Type B pancreatic cell (in vitro differentiated cells): ENCODE measurements around the gene KCMF1. TPM values are rescaled to one million over a fixed set of nuclear protein-coding genes. Genes with fewer than 3 reads are reported as not detected.

Experiments used
- DNase-seq: peaks from one replicate; pipeline ENCODE4 v3.0.0; 2021; ENCODE audit warnings: mixed read lengths; ENCODE audit not compliant: unreplicated experiment; ENCODE audit errors: extremely low spot score
- H3K27ac Mint-ChIP-seq: 2 replicates; pipeline ENCODE4 v1.8.0; 2021; ENCODE audit warnings: mild to moderate bottlenecking, mixed read lengths
- H3K27me3 Mint-ChIP-seq: 2 replicates; pipeline ENCODE4 v1.8.0; 2021; ENCODE audit warnings: mixed read lengths
- H3K36me3 Mint-ChIP-seq: 2 replicates; pipeline ENCODE4 v1.8.0; 2021; ENCODE audit warnings: mixed read lengths
- H3K4me1 Mint-ChIP-seq: one replicate; pipeline ENCODE4 v1.8.0; 2021; ENCODE audit warnings: mixed read lengths; ENCODE audit not compliant: unreplicated experiment
- H3K4me3 Mint-ChIP-seq: 2 replicates; pipeline ENCODE4 v1.8.0; 2021; ENCODE audit warnings: mild to moderate bottlenecking, mixed read lengths
- H3K9me3 Mint-ChIP-seq: 2 replicates; pipeline ENCODE4 v1.8.0; 2021; ENCODE audit warnings: mixed read lengths
- total RNA-seq: library from RNA; stranded (reverse); gene quantifications from 2 replicates; pipeline ENCODE4 v1.2.1, GENCODE V29; 2021; ENCODE audit warnings: low replicate concordance
- TF ChIP-seq, protein P1 (sequence below): fragments of 200-600 bp; sonication (generic); conservative IDR thresholded peaks from 2 replicates; pipeline ENCODE4 v1.5.0; 2021; ENCODE audit warnings: antibody characterized with exemption, mild to moderate bottlenecking

KCMF1 gene
- total RNA-seq, 1 donor from 2014 or later, result 62.2 TPM

DNA sequence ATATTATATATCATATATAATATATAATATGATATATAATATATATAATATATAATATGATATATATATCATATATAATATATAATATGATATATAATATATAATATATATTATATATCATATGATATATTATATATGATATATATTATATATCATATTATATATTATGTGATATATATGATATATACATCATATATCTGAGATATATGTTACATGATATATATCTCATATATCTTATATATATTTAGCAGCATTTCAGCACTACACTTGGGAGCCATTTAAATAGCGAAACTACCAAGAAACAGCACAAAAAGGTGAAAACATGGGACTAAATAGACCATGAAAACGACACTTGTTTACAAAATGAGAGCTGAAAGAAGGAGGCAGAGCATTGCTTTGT lies 37.3 kb downstream of the KCMF1 start:
- no peak overlapping the region for H3K4me3 Mint-ChIP-seq
- DNase-seq, result no peak
- peaks cover 5% of the 10 kb centered on the region for H3K9me3 Mint-ChIP-seq
- H3K4me1 Mint-ChIP-seq, result peaks cover 11% of the 10 kb centered on the region
- no peaks in the 10 kb centered on the region for H3K27me3 Mint-ChIP-seq
- peaks cover 31% of the 10 kb centered on the region for H3K36me3 Mint-ChIP-seq
- no peak overlapping the region for H3K27ac Mint-ChIP-seq
- TF ChIP-seq, protein P1, sequence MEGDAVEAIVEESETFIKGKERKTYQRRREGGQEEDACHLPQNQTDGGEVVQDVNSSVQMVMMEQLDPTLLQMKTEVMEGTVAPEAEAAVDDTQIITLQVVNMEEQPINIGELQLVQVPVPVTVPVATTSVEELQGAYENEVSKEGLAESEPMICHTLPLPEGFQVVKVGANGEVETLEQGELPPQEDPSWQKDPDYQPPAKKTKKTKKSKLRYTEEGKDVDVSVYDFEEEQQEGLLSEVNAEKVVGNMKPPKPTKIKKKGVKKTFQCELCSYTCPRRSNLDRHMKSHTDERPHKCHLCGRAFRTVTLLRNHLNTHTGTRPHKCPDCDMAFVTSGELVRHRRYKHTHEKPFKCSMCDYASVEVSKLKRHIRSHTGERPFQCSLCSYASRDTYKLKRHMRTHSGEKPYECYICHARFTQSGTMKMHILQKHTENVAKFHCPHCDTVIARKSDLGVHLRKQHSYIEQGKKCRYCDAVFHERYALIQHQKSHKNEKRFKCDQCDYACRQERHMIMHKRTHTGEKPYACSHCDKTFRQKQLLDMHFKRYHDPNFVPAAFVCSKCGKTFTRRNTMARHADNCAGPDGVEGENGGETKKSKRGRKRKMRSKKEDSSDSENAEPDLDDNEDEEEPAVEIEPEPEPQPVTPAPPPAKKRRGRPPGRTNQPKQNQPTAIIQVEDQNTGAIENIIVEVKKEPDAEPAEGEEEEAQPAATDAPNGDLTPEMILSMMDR, result no peak

DNA sequence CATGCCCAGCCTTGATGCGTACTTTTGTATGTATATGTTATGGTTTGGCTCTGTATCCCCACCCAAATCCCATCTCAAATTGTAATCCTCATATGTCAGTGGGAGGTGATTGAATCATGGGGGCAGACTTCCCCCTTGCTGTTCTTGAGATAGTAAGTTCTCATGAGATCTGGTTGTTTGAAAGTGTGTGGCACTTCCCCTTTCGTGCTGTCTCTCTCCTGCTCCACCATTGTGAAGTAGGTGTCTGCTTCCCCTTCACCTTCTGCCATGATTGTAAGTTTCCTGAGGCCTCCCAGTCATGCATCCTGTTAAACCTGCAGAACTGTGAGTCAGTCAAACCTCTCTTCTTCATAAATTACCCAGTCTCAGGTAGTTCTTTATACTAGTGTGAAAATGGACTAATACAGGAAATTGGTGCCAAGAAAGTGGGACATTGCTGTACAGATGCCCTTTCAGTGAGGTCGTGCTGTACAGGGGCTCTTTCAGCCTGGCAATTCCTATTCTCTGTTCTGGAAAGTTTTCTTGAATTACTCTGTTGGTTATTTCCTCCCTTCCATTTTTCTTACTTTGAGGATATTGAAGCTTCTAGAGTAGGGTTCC lies 38.2 kb downstream of the KCMF1 start:
- TF ChIP-seq, protein P1, result no peak
- no peak overlapping the region for H3K4me3 Mint-ChIP-seq
- H3K4me1 Mint-ChIP-seq, result peaks cover 15% of the 10 kb centered on the region
- H3K27ac Mint-ChIP-seq, result no peak overlapping the region
- H3K36me3 Mint-ChIP-seq, result peaks cover 28% of the 10 kb centered on the region
- DNase-seq, result no peak
- H3K27me3 Mint-ChIP-seq, result no peaks in the 10 kb centered on the region
- peaks cover 5% of the 10 kb centered on the region for H3K9me3 Mint-ChIP-seq

DNA sequence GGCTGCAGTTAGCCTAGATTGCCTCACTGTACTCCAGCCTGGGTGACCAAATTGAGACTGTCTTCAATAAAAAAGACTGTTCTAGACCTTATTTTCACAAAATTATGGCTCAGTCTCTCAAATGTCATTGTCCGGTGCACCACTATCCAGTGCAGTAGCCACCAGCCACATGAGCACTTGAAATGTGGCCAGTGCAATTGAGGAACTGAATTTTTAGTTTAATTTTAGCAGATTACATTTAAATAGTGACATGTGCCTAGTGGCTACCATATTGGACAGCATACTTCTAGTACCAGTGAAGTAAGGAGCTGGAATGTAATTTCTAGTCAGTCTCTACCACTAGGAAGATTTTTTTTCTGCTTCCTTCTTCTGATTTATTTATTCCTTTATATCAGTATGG lies 39.4 kb downstream of the KCMF1 start:
- DNase-seq, result no peak

DNA sequence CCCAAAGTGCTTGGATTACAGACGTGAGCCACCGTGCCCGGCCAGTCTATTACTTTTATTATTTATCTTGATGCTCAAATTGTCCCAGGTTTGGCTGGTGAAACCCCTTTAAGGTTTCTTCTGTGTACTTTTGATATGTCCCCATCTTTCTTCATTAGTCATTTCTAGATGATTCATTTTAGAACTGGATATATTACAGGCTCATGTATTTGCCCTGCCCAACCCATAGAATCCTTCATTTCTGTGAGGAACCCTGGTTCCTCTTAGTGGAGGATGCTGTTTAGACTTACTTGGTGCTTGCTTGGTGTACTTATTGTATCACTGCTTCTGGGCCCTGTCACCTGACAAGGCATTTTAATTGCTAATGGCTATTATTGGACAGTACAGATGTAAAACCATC lies 40.1 kb downstream of the KCMF1 start:
- Mint-ChIP-seq H3K4me1 (peaks cover 25% of the 10 kb centered on the region), H3K9me3 (peaks cover 5% of the 10 kb centered on the region), H3K4me3 (no peak overlapping the region), H3K36me3 (peaks cover 23% of the 10 kb centered on the region), H3K27ac (no peak overlapping the region), H3K27me3 (no peaks in the 10 kb centered on the region)
- no peak for DNase-seq
- TF ChIP-seq, protein P1, result no peak

More for the DNA sequence above, 39.4 kb downstream of the KCMF1 start:
- Mint-ChIP-seq H3K4me3 (no peak overlapping the region), H3K9me3 (peaks cover 5% of the 10 kb centered on the region), H3K27ac (no peak overlapping the region), H3K4me1 (peaks cover 24% of the 10 kb centered on the region), H3K36me3 (peaks cover 28% of the 10 kb centered on the region), H3K27me3 (no peaks in the 10 kb centered on the region)
- TF ChIP-seq, protein P1, result no peak

DNA sequence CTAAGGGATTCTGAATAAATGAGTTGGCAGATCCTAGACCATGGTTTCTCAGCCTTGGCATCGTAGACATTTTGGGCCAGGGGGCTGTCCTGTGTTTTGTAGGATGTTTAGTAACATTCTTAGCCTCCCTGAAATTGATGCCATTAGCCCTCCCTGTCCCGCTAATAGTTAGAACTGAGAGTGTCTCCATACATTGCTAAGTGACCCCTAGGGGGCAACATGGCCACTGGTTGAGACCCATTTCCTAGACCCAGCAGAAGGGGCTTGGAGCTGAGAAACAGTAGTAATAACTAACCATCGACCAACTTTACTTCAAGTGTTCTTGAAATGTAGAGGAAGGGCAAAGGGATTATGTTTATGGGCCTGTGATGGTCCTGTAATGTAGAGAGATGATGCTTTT lies 40.8 kb downstream of the KCMF1 start:
- no peaks in the 10 kb centered on the region for H3K27me3 Mint-ChIP-seq
- H3K27ac Mint-ChIP-seq, result no peak overlapping the region
- TF ChIP-seq, protein P1, result no peak
- H3K36me3 Mint-ChIP-seq, result peaks cover 23% of the 10 kb centered on the region
- no peak for DNase-seq
- H3K4me1 Mint-ChIP-seq, result peaks cover 28% of the 10 kb centered on the region
- H3K9me3 Mint-ChIP-seq, result peaks cover 5% of the 10 kb centered on the region
- no peak overlapping the region for H3K4me3 Mint-ChIP-seq
